ENCODE measurements around the gene NR3C1.
A peak's percentile ranks its signal among the peaks of the same experiment; 100 is the strongest.
"Not testable (repeated sequence)": the region's sequence is repeated elsewhere in the genome, so short reads cannot be mapped to it uniquely, and the experiment has no call there.

The NR3C1 gene

DNA sequence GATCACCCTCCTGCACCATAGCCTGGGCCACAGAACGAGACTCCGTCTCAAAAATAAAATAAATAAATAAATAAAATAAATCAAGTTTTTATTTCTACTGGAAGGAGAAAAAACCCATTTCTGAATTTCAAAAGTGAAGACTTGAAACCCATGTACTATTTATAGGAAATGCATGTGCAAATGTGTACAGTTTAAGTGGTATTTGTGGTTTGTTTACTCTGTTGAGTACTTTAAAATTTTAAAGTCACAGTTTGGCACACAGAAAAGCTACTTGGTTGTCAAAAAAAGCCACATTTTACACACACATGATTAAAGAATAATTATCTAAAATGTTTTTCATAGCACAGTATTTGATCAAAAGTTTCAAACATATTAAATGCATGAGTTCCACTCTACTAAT, 43.6 kb downstream of the NR3C1 start:
- DNase-seq = no peak

DNA sequence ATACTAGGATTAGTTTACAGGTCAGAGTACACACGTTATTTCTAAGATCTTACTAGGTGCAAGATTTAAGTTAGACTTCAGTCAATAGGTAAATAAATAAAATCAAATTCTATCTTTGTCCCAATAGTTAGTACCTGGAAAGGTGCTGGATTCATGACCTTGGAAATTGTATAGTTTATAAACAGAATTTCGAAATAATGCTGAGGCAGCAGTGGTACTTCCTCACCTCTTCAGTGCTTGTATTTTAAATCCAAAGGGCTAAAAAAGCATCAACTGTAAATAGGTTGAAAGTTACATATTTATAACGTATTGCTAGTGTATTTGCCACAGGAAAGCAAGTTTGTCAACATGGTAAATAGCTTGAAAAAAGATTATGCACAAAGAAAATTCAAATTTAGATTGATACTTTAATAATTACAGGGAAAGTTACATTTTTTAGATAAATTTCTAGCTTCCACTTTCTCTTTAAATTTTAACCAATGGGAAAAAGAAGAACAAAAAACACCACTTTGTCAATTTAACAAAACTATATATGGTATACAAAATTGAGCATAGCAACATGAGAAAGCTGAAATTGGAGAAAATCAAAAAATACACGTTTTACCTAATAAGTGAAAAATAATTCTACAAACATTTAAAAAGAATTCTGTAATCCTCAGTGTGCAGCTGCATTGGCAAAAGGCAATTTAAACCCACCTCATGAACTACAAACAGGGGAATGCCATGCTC, 46.5 kb downstream of the NR3C1 start:
- DNase-seq = no peak

DNA sequence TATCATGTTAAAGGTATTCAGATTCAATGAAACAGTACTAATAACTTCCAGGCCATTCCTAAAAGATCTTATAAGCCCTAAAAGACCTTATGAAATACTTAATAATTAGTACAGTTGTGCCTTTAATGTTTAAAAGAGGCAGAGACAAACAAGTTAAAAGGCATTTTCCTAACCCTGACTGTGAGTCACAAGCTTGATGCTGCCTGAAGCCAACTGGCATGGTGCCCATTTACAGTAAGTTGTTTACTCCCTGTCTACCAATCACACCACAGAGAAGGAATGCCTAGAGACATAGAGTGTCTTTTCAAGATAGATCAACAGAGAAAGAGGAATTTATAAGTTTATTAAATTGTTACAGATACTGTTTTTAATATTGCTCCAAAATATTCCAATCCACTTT, 47.8 kb downstream of the NR3C1 start:
- DNase-seq = peak; percentile 85

DNA sequence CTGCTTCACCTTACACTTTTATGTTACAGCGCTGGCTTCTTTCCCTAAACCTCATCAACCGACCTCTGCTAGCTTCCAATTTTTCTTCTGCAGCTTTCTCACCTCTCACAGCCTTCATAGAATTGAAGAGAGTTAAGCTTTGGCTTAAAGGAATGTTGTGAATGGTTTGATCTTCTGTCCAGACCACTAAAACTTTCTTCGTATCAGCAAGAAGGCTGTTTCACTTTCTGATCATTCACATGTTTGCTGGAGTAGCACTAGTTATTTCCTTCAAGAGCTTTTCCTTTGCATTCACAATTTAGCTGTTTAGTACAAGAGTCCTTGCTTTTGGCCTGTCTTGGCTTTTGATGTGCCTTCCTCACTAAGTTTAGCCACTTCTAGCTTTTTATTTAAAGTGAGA, 49.5 kb downstream of the NR3C1 start:
- peak; percentile 33 for DNase-seq

DNA sequence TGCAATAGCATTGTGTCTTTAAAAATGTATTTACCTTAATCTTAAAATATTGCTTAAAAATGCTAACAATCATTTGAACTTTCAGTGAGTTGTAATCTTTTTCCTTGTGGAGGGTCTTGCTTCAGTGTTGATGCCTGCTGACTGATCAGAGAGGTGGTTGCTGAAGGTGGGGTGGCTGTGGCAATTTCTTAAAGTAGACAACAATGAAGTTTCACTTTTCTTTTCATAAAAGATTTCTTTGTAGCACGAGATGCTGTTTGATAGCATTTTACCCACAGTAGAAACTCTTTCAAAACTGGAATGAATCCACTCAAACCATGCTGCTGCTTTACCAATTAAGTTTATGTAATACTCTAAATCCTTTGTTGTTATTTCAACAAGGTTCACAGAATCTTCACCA, 50.8 kb downstream of the NR3C1 start:
- peak; percentile 44 for DNase-seq

DNA sequence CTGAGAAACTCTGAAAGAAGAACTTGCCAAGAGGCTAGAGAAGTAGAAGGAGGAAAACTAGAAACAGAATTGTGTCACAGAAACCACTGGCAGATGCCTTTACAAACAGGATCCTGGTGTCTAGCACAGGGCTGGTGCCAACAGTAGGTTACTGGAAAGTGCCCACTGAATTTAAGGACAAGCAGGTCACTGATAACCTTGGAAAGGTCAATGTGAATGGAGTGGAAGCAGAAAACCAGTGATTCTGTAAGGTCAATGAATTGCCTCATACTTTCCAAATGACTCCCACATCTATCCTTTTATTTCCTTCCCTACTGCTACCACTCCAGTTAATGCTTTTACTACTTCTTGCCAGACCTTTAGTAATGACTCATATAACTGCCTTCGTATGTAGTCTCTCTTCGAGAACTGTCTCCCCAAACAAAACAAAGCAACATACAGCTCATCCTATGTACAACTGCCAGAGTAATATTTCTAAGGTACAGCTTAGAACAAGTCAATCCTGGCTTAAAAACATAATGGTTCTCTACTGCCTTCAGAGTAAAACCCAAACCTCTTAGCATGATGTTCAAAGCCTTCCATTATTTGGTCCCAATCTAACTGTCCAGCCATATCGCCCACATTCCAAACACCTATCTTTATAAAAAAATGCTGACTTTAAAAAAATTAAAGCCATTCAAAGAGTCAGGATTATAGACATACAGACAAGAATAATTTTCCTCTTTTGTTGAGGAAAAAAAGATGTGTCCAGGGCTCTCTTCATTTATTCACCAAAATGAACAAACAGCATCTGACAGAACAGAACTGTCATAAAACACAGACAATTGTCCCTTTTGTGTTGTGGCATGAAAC, 52.5 kb downstream of the NR3C1 start:
- DNase-seq = peak; percentile 67

DNA sequence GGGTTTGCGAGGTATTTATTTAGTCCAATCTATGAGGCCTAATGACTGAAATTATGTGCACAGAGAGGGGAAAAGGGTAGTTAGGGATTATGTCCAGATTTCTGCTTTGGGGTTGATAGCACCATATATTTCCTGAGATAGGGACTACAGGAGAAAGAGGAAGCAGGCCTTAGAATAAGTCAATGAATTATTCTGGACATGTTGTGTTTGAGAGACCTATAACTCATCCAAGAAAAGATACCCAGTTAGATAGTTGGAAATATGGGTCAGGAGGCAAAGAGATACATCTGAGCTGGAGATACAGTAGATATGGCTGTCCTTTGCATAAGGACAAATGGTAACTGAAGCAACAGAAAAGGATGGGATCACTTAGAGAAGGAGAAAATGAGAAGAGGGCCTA, 53.1 kb downstream of the NR3C1 start:
- DNase-seq = no peak

DNA sequence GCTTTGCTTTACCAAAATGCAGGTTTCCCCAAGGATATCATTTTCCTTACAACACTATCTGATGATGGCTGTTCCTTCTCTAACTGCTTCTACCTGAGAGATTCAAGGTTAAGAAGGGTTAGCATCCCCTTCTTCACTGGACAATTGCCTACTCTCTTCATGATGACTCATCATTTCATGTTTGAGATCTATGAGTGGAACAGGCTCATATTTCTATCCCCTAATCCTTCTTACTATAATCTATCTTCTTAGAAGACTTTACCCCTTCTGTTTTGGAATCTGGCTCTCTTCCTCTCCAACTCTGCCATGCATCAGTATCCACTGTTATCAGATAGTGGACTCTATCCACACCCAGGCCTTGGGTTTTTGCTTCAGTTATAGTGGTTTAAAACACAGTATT, 54.3 kb downstream of the NR3C1 start:
- DNase-seq = no peak

DNA sequence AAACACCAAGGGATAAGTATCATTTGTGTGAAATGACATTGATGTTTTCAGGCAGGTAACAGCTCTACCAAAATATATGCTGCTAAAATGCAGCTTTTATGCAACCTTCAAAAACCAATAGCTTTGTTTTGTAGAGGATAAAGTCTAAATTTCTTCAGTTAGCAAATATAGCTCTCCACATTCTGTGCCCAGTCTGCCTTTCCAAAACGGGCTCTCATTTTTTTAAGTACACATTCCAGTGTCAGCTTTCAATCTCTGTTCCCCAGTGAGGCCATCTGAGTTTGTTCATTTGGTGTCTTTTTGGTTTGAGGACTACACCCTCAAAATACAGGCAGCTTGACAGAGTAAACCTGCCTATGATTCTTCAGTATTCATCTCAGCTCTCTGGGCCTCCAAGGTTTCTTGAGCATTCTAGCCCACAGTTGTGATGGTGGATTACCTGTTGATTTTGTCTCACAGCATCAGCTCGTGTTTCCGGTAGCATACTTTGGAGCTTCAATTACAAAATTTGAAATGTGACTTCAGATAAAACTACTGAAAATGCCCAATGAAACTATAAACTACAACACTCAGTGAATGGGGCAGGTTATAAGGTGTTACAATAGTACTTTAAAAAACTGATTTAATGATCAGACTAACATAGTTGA, 55.7 kb downstream of the NR3C1 start:
- DNase-seq = no peak

DNA sequence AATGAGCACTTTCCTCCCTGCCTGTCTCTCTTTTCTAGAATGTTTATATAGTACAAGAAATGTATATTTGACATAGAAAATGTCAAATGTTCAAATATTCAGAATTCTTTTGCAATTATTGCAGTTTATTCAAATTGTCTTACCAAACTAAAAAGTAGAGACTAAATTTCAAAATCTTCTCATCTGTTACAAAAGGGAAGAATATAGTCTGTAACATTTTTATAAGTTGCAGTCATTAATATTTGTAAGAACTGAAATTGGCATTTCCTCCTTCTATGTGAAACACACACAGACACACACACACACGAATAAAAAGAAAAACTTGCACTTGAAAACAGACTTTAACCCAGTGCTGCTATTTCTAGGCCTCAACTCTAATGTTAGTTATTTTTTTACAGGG, 56.4 kb downstream of the NR3C1 start:
- peak; percentile 80 for DNase-seq

DNA sequence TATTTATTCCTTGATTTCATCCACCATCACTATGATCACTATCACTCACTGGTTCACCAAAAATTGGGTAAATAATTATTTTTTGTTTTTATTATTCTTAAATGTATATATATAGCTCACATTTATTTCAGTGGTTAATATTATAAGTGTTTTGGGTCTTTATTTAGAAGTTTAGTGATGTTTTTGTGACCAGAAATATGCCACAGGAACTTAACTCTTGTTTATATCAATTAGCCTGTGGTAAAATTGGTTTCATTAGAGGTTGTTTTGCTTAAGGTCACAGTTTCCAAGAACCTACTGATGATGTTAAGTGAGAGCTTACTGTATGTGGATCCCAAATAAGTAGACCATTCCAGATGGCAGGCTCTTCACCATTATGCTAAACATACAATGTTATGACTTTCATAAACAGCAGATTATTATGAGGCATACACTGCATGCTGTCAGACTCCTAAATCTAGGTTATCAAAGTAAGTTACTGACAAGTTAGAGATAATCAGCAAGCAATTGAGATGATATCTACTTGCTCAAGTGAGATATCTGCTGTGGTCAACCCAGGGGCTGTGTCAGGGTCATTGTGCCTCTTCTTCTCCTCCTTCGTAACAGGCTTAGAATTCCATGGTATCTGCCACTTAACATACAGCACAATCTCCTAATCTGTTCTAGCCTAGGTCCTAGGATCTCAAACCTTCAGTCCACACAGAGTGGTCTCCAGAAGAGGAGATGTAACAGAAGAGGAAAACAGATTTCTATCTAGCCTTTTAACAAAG, 57.6 kb downstream of the NR3C1 start:
- no peak for DNase-seq

DNA sequence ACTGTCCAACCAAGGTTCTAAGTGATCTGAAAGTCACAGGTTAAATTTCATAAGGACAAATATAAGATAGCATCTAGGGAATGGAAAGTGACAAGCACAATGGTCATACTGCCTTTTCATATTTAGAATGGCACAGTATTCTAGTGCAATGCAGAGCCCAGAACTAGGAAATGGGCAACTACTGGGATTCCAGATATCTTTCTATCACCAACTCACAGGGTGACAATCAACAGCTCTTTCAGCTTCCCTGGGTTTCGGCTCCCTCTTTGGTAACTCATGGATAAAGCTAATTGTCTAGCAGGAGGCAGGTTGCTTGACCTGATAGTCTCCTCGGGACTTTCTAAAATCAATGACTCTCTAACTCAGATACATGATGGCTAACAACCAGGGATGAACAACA, 60.4 kb downstream of the NR3C1 start:
- DNase-seq = no peak

DNA sequence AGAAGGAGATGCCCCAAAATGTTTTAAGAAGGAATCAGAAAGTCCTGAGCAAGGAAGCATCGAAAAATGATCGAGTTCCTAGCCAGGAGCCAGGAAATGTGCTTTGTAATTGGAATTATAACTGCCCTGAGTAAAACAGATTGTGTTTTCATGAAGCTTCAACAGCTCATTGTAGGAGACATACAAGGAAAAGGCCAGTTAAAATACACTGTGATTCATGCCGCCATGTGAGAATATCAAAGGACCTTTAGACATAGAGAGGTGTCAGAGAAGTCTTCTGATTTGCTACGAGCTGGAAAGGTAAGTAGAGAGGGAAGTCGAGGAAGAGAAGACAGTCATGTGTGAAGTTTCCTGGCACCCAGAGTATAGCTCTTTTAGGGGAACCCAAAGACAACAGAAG, 60.9 kb downstream of the NR3C1 start:
- no peak for DNase-seq

DNA sequence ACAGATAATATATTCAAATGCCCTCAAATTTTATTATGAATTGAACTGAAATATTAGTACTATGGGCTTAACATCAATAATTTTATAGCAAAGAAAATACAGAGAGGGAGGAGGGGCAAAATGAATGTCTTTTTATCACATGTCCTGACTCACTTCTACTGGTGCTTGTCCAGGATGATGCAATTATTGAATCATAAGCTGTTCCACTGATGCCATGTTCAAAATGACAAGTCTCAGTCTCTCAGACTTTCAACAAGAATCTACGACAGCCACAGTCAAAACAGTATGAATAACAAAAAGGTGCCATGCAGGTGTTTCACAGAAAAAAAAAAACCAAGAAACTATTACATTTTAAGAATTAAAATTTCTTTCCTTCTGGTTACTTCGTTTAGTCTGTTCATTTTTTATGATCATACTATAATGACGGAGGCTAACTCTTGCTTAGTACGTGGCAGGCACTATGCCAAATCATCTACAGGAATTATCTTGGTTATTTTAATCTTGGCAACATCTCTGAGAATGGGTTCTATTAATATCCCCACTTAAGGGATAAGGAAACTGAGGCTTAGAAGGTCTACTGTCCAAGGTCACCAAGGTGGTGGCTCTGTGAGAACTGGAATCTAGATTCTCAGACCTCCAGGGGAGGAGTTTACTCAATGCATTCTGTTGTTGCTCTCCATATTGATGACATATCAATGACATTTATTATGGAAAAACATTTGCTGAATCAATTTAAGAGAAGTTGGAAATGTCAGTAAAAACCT, 61.5 kb downstream of the NR3C1 start:
- peak; percentile 80 for DNase-seq

DNA sequence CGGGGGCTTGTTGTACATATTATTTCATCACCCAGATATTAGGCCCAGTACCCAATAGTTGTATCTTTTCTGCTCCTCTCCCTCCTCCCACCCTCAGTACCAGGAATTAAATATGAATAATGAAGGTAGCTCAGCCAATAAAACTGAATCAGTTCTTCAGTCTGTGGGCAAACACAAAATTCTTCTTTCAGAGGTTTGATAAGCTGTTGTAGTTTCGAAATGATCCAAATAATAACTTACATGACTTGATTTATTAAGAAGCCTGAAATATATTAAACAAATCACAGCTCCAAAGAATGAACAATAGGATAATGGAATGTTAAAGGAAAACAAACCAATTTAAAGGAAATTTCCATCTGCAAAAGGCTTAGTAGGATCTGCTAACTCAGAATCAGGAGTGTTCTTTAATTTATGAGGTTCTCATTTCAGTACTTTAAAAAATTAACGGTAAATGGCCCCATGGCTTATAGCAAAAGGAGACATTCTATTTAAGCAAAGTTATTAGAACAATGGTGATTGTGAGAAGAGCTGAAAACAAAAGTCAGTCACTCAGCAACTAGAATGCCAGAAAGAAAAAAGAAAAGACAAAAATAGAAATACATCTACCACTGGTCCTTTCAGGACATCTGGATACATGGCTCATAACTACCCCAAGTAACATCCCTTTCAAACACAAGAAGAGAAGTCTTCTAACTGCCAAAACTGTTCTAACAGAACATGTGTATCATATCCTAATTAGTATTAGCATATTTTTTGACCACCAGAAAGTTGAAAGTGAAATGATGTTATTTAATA, 62.4 kb downstream of the NR3C1 start:
- DNase-seq = no peak

DNA sequence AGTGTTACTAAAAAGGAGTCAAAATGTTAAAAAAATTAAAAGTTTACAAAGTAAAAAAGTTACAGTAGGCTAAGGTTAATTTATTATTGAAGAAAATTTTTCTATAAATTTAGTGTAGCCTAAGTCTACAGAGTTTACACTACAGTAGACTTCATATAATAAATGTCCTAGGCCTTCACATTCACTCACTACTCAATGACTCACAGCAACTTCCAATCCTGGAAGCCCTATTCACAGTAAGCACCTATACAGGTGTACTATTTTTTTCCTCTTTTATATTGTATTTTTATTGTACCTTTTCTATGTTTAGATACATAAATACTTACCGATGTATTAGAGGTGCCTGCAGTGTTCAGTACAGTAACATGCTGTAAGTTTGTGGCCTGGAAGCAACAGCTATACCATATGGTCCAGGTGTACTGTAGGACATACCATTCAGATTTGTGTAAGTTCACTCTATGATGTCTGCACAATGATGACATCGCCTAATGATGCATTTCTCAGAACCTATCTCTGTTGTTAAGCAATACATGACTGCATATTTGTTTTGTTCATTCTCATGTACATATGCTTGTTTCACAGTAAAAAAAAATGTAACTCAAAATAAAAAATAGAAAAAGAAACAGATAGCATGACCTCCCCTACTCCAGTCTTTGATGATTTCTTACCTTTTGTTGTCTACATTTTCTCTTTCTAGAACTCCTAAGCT, 64.7 kb downstream of the NR3C1 start:
- DNase-seq = peak; percentile 69

DNA sequence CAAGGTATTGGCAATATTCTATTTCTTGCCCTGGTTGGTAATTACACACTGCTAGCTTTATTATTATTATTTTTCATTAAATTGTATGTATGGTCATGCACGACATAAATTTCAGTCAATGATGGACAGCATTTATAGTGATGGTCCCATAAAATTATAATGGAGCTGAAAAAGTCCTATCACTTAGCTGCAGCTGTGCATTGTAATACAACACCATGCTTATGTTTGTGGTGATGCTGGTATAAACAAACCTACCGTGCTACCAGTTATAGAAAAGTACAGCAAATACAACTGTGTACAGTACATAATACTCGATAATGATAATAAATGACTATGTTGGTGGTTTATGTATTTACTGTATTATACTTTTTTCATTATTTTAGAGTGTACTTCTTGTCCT, 65.5 kb downstream of the NR3C1 start:
- no peak for DNase-seq

DNA sequence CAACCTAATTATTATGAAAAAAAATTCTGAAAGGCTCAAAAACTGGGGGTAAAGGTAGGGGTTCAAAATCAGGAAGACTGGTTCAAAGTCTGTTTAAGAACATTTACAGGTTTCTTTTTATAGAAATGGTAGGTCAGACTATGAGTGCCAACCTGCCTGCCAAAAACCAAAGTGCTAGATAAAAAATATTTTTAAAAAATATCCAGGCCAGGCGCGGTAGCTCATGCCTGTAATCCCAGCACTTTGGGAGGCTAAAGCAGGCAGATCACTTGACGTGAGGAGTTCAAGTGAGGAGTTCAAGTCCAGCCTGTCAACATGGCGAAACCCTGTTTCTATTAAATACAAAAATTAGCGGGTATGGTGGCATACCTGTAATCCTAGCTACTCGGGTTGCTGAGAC, 67.0 kb downstream of the NR3C1 start:
- DNase-seq = no peak

DNA sequence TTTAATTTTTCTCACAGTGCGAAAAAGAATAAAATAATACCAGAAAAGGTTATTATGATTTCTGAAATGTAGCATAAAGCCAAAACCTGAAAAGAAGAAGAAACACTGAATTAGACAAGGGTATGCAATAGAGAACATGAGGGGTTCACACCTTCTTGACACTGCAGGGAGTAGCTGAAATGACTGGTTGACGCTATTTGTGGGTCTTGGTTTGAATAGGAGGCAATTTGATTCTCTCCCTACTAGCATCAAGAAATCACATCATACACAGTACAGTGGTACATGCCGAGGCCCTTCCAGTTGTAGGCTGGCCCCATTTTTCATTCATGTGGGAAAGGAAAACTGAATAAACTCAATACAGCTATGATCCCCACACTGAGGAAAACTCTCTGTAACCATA, 68.6 kb downstream of the NR3C1 start:
- no peak for DNase-seq

DNA sequence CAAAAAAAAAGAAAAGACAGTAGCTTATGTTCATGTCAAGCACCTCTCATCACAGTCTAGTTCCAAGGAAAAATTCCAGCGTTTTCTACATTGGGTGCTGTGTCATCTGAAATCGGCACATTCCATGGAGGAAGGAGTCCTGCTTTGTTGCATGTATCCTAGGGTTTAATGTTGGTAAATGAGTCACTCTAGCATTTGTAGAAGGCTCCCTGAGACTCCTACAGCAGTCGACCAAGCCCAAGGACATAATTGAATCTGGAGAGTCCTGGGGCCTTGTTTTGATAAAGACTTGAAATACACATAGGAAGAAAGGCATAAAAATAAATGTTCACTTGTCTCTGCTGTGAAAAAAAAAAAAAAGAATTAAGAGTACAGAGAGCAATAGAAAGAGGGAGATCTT, 69.1 kb downstream of the NR3C1 start:
- DNase-seq = not testable (repeated sequence)

DNA sequence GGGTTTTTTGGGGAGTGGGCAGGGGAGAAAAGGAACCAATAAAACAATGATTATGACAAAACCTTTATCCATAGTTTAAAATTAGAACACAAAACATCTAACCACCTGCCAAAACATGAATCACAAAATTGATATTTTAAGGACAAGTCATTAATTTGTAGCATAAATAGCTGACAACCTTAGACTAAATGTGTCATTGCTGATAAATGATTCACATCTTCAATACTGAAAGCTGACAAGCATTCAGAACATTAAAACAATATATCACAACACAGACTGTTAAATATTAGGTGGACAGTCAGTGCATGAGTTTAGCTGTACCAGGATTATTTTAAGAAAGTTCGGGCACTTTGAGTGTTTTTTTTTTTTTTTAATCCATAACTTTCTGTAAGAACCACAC, 71.5 kb downstream of the NR3C1 start:
- DNase-seq = no peak

Measured in inflammatory macrophage treated with lipopolysaccharide for 4 hours (primary cell).